BLaER1 treated with 17β-estradiol and CSF1 and Interleukin-3, amounts not matched to agents 10 nM and 100 nM (cell line): Measurements from ENCODE around the gene SH3BP4.
"Not testable (repeated sequence)": the region's sequence is repeated elsewhere in the genome, so short reads cannot be mapped to it uniquely, and the experiment has no call there.

Experiments used
- H3K27ac ChIP-seq, 11 experiments: shearing (Covaris generic); formaldehyde crosslinking; 2 replicates each; pipeline ENCODE4 v1.8.1; 2022
- H3K27me3 ChIP-seq, 11 experiments: shearing (Covaris generic); formaldehyde crosslinking; 2 replicates each; pipeline ENCODE4 v1.8.1; 2022
- H3K36me3 ChIP-seq, 11 experiments: shearing (Covaris generic); formaldehyde crosslinking; 2 replicates each; pipeline ENCODE4 v1.8.1; 2022
- H3K4me1 ChIP-seq, 10 experiments: shearing (Covaris generic); formaldehyde crosslinking; 2 replicates each; pipeline ENCODE4 v1.8.1; 2022
- H3K4me2 ChIP-seq, 11 experiments: shearing (Covaris generic); formaldehyde crosslinking; 2 replicates each; pipeline ENCODE4 v1.8.1; 2022
- H3K4me3 ChIP-seq, 10 experiments: shearing (Covaris generic); formaldehyde crosslinking; 2 replicates each; pipeline ENCODE4 v1.8.1; 2022
- H3K9ac ChIP-seq, 11 experiments: shearing (Covaris generic); formaldehyde crosslinking; 2 replicates each; pipeline ENCODE4 v1.8.1; 2022
- H3K9me3 ChIP-seq, 11 experiments: shearing (Covaris generic); formaldehyde crosslinking; replicated peaks in 1 of 11; 2 replicates each; pipeline ENCODE4 v1.8.1; 2022
- H4K20me1 ChIP-seq, 11 experiments: shearing (Covaris generic); formaldehyde crosslinking; 2 replicates each; pipeline ENCODE4 v1.8.1; 2022
- Cebpa-rat ChIP-seq, 11 experiments: shearing (Covaris generic); IDR thresholded peaks; 2 replicates each; pipeline ENCODE4 v1.8.1; 2022

SH3BP4 gene

DNA sequence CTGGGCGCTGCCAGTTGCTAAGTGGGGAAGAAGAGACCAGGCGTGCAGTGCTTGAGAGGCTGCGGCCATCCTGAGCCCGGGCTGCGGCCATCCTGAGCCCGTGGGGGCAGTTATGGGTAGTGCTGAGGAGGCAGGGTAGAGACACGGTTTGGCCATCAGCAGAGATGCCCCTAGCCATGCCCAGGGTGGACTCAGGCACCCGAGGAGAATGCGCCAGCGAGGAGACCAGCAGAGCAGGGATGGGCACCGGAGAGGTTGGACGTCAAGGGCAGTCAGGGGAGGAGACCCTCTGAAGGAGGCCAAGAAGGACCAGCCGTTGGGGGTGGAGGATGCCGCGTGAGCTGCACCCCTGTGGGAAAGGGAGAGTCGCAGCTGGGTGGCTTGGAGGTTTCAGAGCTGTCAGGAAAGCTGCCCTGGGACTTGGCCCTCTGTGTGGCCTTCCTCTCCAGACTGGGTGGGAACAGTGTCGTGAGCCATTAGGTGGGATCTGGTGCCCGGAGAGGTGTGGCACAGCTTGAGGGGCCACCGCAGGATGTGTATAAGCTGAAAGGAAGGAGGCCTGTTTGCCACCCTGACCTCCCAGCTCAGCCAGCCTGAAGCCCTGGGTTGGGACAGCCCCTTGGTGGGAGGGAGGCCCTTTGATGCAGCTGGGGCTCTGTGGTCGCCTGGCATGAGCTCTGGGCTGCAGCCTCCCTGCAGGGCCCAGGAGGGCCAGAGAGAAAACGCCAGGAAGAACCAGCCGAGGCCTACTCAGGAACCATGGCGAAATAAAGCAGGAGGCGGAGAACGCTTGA is 56.0 kb downstream of the SH3BP4 start:
- peak overlapping the region in 8 of 11 experiments; percentile 28 to 67 (median 48); a peak in 15 of 22 replicates for H3K4me2 ChIP-seq
- H3K36me3 ChIP-seq = no peaks in the 10 kb centered on the region
- no peaks in the 10 kb centered on the region for H3K27me3 ChIP-seq
- no peak overlapping the region for H3K27ac ChIP-seq
- no peak overlapping the region for H3K4me3 ChIP-seq
- H4K20me1 ChIP-seq = no peaks in the 10 kb centered on the region
- H3K4me1 ChIP-seq = peaks cover 0 to 19% (median 13%) of the 10 kb centered on the region in 10 experiments; a peak in 14 of 20 replicates
- peak overlapping the region in 1 of 11 experiments; percentile 17; a peak in 1 of 22 replicates for H3K9ac ChIP-seq
- no peak for TF ChIP-seq Cebpa-rat (IDR thresholded peaks at IDR 0.05)
- peaks cover 0 to 12% (median 0%) of the 10 kb centered on the region in 11 experiments; a peak in 3 of 22 replicates for H3K9me3 ChIP-seq

DNA sequence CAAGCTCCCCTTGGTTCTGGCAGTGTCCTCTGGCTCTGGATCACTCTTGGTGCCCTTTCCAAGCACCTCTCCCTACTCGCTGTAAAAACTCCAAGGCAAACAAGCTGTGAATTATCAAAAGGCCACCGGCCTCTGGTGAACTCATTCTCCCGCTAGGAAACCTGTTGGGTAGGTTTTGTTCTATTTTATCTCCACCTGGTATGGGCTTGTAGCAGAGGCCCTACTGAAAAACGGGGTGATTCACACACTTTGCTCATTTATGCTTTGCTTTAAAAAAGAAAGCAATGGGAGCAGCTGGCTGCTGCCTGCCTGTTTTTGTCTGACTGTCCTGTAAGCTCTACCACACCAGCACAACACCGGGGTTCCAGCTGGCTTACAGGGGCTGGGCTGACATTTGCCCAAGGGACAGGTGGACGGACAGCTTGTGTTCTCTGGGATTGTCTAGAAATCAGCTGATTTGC is 56.8 kb downstream of the SH3BP4 start:
- H3K4me3 ChIP-seq = no peak overlapping the region
- no peaks in the 10 kb centered on the region for H4K20me1 ChIP-seq
- 0 out of 22 replicates have a peak overlapping the region, but pooled peaks of 1 of the 11 experiments have one; percentile 17 for H3K9ac ChIP-seq
- TF ChIP-seq Cebpa-rat (IDR thresholded peaks at IDR 0.05) = no peak
- H3K36me3 ChIP-seq = no peaks in the 10 kb centered on the region
- peaks cover 0 to 19% (median 13%) of the 10 kb centered on the region in 10 experiments; a peak in 14 of 20 replicates for H3K4me1 ChIP-seq
- peaks cover 0 to 12% (median 0%) of the 10 kb centered on the region in 11 experiments; a peak in 3 of 22 replicates for H3K9me3 ChIP-seq
- H3K27ac ChIP-seq = no peak overlapping the region
- H3K4me2 ChIP-seq = peak overlapping the region in 8 of 11 experiments; percentile 28 to 67 (median 48); a peak in 12 of 22 replicates
- no peaks in the 10 kb centered on the region for H3K27me3 ChIP-seq

DNA sequence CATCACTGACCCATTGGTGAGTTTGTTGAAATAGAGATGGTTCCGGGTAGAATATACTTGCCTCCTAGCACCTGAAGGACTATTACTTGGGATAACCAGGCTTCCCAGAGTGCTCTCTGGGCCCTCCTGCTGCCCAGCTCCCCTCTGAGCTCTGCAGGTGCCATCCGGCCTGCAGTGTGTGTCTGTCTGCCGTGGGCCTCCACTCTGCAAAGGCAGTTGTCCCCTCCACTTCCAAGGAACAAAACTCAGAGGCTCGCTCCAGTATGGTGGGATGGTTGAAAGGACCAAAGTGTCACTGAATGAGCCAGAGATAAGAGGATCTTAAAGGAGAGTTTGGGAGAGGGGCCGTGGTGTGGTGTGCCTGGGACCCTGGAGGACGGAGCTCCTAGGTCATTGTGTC is 57.3 kb downstream of the SH3BP4 start:
- Histone ChIP-seq H3K9me3 (peaks cover 0 to 12% (median 0%) of the 10 kb centered on the region in 11 experiments; a peak in 3 of 22 replicates), H3K9ac (no peak overlapping the region), H3K27me3 (no peaks in the 10 kb centered on the region), H3K4me3 (no peak overlapping the region), H3K27ac (no peak overlapping the region), H3K4me1 (peaks cover 0 to 19% (median 13%) of the 10 kb centered on the region in 10 experiments; a peak in 14 of 20 replicates), H4K20me1 (no peaks in the 10 kb centered on the region), H3K36me3 (no peaks in the 10 kb centered on the region), H3K4me2 (peak overlapping the region in 1 of 11 experiments; percentile 48; a peak in 1 of 22 replicates)
- no peak for TF ChIP-seq Cebpa-rat (IDR thresholded peaks at IDR 0.05)

DNA sequence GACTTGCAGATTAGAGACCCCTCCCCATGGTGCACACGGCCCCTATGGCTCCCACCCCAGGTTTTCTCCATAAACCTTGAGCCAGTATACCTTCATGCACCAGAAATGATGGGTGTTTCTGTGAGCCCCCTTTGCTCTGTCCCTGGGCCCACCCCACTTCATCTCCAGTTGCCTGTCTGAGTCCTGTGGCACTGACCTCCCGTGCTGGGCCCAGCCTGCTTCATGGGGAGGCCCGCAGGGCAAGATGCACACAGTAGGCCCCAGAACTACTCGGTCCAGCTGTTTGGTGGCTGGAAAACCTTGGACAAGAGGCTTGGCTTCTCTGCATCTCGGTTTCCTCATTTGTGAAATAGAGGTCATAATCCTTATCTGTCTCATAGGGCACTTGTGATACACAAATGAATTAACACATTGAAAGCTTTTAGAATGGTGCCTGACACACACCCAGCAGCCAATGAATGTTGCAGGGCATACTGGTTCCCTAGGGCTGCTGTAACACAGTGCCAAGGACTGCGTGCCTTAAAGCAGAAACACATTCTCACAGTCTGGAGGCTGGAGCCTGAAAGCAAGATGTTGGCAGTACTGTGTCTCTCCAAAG is 58.4 kb downstream of the SH3BP4 start:
- Histone ChIP-seq H3K27ac (no peak overlapping the region), H3K4me3 (no peak overlapping the region), H4K20me1 (no peaks in the 10 kb centered on the region), H3K36me3 (no peaks in the 10 kb centered on the region), H3K27me3 (no peaks in the 10 kb centered on the region), H3K4me2 (no peak overlapping the region), H3K9ac (no peak overlapping the region), H3K4me1 (peaks cover 0 to 19% (median 13%) of the 10 kb centered on the region in 10 experiments; a peak in 14 of 20 replicates), H3K9me3 (peaks cover under 1 to 17% (median 4%) of the 10 kb centered on the region in 11 experiments; a peak in 18 of 22 replicates)
- no peak for TF ChIP-seq Cebpa-rat (IDR thresholded peaks at IDR 0.05)

DNA sequence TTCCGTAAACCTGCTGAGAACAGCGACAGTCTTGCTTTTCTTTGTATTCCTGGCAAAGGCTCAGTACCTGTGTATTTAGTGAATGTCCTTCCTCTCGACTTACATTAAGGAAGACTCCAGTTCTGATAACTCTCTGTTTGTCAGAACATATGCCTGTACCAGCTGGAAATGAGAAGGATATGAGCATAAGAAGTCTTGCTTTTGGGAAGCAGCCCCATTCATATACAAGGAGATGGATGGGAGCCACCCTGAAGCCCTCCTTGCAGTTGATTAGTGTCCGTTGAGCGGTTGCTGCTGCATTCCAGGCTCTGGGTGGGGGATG is 59.8 kb downstream of the SH3BP4 start:
- Histone ChIP-seq H3K9ac (no peak overlapping the region), H3K4me1 (peaks cover 0 to 19% (median 13%) of the 10 kb centered on the region in 10 experiments; a peak in 14 of 20 replicates), H3K27me3 (no peaks in the 10 kb centered on the region), H3K36me3 (no peaks in the 10 kb centered on the region), H4K20me1 (no peaks in the 10 kb centered on the region), H3K27ac (no peak overlapping the region), H3K9me3 (peaks cover 7 to 24% (median 12%) of the 10 kb centered on the region in 11 experiments; a peak in 21 of 22 replicates), H3K4me3 (no peak overlapping the region), H3K4me2 (no peak overlapping the region)
- no peak for TF ChIP-seq Cebpa-rat (IDR thresholded peaks at IDR 0.05)

DNA sequence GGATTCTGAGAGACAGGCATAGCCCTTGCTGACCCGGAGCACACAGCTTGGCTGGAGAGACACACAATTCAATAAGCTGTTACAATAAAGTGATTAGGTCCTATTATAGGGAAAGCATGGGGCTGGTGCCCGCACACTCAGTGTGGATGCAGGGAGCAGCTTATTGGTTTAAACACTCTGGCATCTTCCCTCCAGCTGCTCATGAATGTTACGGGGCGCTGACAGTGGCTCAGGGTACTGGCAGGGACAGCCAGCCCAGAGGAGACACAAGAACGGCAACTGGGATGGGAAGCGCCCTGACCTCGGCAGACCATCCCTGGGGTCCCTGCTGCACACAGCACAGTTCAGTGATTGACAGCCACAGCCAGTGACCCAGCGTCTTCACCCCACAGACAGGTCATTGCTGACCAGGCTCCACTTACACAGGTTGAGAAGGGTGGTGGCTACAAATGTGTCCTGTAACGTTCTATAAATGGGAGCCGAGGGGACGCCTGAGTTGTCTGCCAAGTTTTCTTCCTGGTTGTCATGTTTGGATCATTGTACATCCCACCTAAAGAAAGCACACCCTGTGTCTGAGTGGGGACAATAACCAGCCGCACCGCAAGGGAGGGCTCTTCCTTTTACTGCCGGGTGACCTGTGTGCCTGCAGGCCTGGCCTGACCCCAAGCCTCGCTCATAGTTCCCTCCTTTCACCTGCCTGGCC is 60.3 kb downstream of the SH3BP4 start:
- H3K27ac ChIP-seq = no peak overlapping the region
- TF ChIP-seq Cebpa-rat (IDR thresholded peaks at IDR 0.05) = no peak
- peaks cover 7 to 27% (median 13%) of the 10 kb centered on the region in 11 experiments; a peak in 21 of 22 replicates for H3K9me3 ChIP-seq
- H3K9ac ChIP-seq = no peak overlapping the region
- H3K27me3 ChIP-seq = no peaks in the 10 kb centered on the region
- H4K20me1 ChIP-seq = no peaks in the 10 kb centered on the region
- H3K4me3 ChIP-seq = no peak overlapping the region
- H3K4me2 ChIP-seq = no peak overlapping the region
- no peaks in the 10 kb centered on the region for H3K36me3 ChIP-seq
- H3K4me1 ChIP-seq = peaks cover 0 to 18% (median 13%) of the 10 kb centered on the region in 10 experiments; a peak in 14 of 20 replicates

DNA sequence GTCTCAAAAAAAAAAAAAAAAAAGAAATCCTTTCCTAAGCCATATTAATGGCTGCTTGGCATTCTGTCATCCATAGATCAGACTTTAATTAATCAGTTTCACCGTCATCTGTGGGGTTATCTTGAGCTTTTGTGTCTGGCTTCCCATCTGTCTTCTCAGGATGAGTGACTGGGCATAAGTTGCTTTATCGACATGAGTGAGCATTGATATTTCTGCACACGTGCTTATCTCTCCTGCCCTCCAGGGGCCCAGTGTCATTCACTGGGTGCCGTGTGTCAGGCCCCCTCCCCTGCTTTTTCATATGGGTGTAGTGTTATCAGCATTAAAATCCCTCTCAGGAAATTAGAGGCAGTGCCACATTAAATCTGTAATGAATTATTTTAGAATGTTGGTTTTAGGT is 65.6 kb downstream of the SH3BP4 start:
- Histone ChIP-seq H3K4me2 (peak overlapping the region in 2 of 11 experiments; percentile 2 to 10; a peak in 1 of 22 replicates), H3K9ac (no peak overlapping the region), H3K4me3 (no peak overlapping the region), H3K27me3 (no peaks in the 10 kb centered on the region), H3K36me3 (no peaks in the 10 kb centered on the region), H4K20me1 (no peaks in the 10 kb centered on the region), H3K4me1 (peaks cover 0 to 8% (median 0%) of the 10 kb centered on the region in 10 experiments; a peak in 5 of 20 replicates), H3K9me3 (peaks cover 7 to 17% (median 10%) of the 10 kb centered on the region in 11 experiments; a peak in 21 of 22 replicates), H3K27ac (no peak overlapping the region)
- no peak for TF ChIP-seq Cebpa-rat (IDR thresholded peaks at IDR 0.05)

DNA sequence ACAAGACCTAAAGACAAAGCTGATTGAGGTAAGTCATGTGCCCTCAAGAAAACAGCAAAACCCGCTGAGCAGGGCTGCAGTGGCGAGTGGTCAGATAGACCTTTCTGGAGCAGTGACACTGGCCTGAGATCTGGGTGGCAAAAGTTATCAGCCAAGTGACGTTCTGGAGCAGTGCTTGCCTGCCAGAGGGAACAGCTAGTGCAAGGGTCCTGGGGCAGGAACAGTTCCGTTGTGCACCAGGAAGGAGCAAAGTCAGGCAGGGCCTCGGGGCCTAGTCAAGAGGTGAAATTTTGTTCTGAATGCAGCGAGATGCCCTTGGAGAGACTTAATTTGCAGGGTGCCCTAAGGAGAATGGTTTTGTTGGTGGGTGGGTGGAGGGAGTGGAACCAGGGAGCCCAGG is 67.0 kb downstream of the SH3BP4 start:
- H3K27ac ChIP-seq = no peak overlapping the region
- no peak for TF ChIP-seq Cebpa-rat (IDR thresholded peaks at IDR 0.05)
- no peak overlapping the region for H3K9ac ChIP-seq
- no peaks in the 10 kb centered on the region for H3K27me3 ChIP-seq
- H3K9me3 ChIP-seq = peaks cover 7 to 17% (median 10%) of the 10 kb centered on the region in 11 experiments; a peak in 21 of 22 replicates
- peaks cover 0 to 8% (median 0%) of the 10 kb centered on the region in 10 experiments; a peak in 5 of 20 replicates for H3K4me1 ChIP-seq
- no peaks in the 10 kb centered on the region for H3K36me3 ChIP-seq
- no peaks in the 10 kb centered on the region for H4K20me1 ChIP-seq
- H3K4me2 ChIP-seq = no peak overlapping the region
- H3K4me3 ChIP-seq = no peak overlapping the region

DNA sequence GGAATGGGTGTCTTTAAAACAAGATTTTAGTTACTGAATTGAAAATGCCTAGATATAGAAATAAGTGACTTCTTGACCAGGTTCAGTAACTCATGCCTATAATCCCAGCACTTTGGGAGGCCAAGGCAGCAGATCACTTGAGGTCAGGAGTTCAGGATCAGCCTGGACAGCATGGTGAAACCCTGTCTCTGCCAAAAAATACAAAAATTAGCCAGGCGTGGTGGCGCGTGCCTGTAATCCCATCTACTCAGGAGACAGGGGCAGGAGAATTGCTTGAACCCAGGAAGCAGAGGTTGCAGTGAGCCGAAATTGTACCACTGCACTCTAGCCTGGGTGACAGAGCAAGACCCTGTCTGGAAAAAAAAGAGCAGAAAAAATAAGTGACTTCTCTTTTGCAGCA is 68.3 kb downstream of the SH3BP4 start:
- not testable (repeated sequence) for H3K4me2 ChIP-seq, H3K36me3 ChIP-seq, H3K4me1 ChIP-seq, H3K4me3 ChIP-seq, H3K9ac ChIP-seq, H3K27me3 ChIP-seq, H3K27ac ChIP-seq, H4K20me1 ChIP-seq
- peaks cover 6 to 13% (median 7%) of the 10 kb centered on the region in 11 experiments; a peak in 21 of 22 replicates for H3K9me3 ChIP-seq
